PFSK-1 (cell line): Measurements from ENCODE around the gene ZXDC.

ENCODE experiments used
- FOXP2 ChIP-seq: optimal IDR thresholded peaks from 2 replicates; pipeline ENCODE3; 2011; ENCODE audit warnings: borderline replicate concordance, control low read depth, inconsistent platforms; ENCODE audit not compliant: insufficient read depth; ENCODE audit errors: extremely low read length, extremely low read depth
- POLR2AphosphoS5 ChIP-seq: IDR thresholded peaks from 2 replicates; pipeline ENCODE4 v1.6.1; 2012; ENCODE audit warnings: low read depth, mild to moderate bottlenecking, control low read depth, low read length, moderate library complexity
- SIN3A ChIP-seq: IDR thresholded peaks from 2 replicates; pipeline ENCODE4 v1.6.1; 2012; ENCODE audit warnings: mild to moderate bottlenecking, low read length, moderate library complexity, borderline replicate concordance; ENCODE audit not compliant: insufficient read depth
- TAF1 ChIP-seq: IDR thresholded peaks from 2 replicates; pipeline ENCODE4 v1.6.1; 2012; ENCODE audit warnings: low read length, control low read depth, borderline replicate concordance; ENCODE audit not compliant: insufficient read depth
- TF ChIP-seq, protein P1 (sequence below), 2 experiments: IDR thresholded peaks; 2 replicates each; pipeline versions ENCODE4 v1.6.1 to v1.8.0; 2011 to 2012; ENCODE audit warnings: low read depth in 2 of 2, low read length in 2 of 2, control low read depth in 1 of 2, inconsistent platforms in 1 of 2, mild to moderate bottlenecking in 1 of 2, moderate library complexity in 1 of 2; ENCODE audit not compliant: insufficient read depth in 1 of 2

Gene ZXDC

DNA sequence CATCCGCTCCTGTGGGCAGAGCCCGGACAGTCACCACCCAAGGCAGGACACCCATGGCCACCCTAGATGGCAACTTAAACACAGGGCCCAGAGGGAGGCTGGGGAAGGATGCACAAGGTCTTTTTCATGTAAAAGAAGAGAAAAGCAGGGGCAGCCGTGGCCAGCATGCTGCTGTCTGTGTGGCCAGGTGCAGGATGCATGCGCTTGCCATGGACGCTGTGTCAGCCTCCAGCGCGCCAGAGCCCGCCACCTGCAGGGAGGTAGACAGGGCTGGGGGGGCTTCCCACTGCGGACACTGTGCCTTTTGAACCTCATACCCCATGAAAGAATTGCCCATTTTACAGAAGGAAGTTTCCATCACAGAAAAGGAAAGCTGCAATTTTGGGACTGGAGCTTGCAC is 23.7 kb upstream of the ZXDC start:
- TF ChIP-seq, protein P1, sequence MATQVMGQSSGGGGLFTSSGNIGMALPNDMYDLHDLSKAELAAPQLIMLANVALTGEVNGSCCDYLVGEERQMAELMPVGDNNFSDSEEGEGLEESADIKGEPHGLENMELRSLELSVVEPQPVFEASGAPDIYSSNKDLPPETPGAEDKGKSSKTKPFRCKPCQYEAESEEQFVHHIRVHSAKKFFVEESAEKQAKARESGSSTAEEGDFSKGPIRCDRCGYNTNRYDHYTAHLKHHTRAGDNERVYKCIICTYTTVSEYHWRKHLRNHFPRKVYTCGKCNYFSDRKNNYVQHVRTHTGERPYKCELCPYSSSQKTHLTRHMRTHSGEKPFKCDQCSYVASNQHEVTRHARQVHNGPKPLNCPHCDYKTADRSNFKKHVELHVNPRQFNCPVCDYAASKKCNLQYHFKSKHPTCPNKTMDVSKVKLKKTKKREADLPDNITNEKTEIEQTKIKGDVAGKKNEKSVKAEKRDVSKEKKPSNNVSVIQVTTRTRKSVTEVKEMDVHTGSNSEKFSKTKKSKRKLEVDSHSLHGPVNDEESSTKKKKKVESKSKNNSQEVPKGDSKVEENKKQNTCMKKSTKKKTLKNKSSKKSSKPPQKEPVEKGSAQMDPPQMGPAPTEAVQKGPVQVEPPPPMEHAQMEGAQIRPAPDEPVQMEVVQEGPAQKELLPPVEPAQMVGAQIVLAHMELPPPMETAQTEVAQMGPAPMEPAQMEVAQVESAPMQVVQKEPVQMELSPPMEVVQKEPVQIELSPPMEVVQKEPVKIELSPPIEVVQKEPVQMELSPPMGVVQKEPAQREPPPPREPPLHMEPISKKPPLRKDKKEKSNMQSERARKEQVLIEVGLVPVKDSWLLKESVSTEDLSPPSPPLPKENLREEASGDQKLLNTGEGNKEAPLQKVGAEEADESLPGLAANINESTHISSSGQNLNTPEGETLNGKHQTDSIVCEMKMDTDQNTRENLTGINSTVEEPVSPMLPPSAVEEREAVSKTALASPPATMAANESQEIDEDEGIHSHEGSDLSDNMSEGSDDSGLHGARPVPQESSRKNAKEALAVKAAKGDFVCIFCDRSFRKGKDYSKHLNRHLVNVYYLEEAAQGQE (IDR thresholded peaks at IDR 0.05; ENCODE audit: insufficient read depth in 1 of 2, low read depth in 2 of 2, low read length in 2 of 2), result no peak
- TF ChIP-seq FOXP2, result no peak
- TF ChIP-seq SIN3A, result no peak
- TF ChIP-seq TAF1, result no peak
- no peak for TF ChIP-seq POLR2AphosphoS5

DNA sequence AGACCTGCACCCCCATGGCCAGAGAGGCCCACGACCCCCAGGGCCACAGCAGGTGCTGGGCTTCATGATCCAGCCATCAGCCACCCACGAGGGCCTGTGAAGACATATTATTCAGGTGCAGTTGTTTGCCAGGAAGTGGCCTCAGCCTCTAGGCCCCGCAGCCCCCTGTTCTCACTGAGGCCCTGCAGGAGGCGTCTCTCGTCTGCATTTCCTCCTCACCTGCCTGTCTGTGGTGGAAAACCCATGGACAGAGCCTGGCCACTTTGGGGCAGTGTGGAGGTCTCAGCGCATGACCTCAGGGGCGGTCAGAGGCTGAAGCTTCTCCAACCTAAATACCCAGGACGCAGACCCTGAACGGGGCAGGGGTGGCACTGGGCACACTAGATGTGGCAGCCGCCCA is 23.2 kb upstream of the ZXDC start:
- no peak for TF ChIP-seq TAF1
- TF ChIP-seq POLR2AphosphoS5, result no peak
- TF ChIP-seq FOXP2, result no peak
- TF ChIP-seq, protein P1 (IDR thresholded peaks at IDR 0.05; ENCODE audit: insufficient read depth in 1 of 2, low read depth in 2 of 2, low read length in 2 of 2), result no peak
- no peak for TF ChIP-seq SIN3A

DNA sequence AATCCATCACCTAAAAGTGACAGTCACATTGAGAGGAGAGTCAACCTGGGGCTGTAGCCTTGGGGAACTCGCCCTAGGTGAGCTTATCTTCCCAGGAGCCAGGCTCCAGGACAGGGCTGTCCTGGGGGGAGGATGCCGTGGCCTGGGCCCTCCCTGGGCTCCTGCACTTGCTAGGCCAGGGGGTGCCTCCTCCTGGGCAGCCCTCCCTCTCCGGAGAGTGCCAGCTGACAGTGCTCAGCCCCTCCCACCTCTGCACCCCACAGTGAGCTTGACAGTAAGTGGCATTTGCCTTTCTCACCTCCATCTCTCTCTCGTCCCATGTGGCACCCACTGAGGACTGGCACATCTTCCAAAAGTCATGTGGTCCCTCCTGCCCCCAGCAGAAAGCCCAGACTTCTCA is 22.8 kb upstream of the ZXDC start:
- no peak for TF ChIP-seq TAF1
- no peak for TF ChIP-seq SIN3A

DNA sequence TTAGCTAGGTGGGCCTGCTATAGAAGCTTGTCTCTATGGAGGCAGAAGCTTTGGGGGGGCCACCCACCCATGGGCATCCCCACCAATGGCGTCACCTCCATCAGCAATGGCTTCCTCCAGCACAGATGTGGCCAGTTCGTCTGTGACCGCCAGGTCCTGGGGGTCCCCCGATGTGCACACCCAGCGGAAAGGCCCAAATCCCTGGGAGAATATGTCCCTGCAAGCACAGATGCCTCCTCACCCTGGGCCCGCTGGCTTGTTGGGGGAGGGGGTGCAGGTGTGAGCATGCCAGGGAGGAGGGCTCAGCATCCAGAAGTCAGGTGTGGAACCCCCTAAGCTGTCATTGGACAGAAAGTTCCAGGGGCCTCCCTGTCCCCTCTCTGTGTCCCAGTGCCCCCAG is 22.3 kb upstream of the ZXDC start:
- TF ChIP-seq POLR2AphosphoS5 (no peak), FOXP2 (no peak), TAF1 (no peak), SIN3A (no peak)
- TF ChIP-seq, protein P1 (IDR thresholded peaks at IDR 0.05; ENCODE audit: insufficient read depth in 1 of 2, low read depth in 2 of 2, low read length in 2 of 2), result no peak

DNA sequence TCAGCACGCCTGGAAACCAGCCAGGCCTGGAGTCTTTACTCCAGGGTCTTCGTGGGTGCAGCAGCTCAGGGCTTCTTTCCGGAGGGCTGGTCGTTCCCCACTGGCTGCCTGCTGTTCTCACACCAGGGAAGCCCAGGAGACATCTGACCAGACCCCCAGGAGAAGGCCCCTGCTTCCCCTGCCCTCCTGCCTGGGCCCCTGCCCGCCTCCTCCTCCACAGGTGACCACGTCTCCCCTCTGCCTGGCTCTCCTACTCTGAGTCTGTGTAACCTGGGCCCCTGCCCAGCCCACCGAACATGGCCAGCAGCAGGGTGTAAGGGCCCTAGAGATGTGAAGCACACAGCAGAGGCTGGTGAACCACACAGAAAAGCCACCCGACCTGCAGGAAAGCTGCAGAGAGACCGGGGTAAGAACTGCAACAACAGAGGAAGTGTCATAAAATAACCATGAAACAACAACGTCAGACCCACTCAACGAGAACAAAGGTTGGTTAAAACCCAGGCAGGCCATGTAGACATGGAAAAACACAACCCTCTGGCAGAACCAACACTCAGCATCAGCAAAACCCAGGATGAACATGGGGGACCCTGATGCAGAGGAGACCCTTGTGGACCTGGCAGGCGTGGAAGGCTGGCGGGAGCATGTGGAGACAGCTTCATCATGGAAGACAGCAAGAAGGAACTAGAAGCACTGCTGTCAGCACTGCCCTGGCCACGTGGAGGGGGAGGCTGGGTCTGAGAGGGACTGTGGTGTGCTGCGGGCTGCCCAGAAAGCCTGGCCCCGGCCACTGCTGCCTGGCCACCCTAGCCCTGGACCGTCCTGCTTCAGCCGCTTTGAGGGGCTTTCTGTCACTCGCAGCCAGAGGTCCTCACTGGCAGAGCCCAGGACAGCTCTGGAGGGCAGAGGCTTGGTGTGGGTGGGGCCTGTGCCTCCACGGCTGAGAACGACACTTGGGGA is 21.5 kb upstream of the ZXDC start:
- no peak for TF ChIP-seq FOXP2
- TF ChIP-seq POLR2AphosphoS5, result no peak
- TF ChIP-seq, protein P1 (IDR thresholded peaks at IDR 0.05; ENCODE audit: insufficient read depth in 1 of 2, low read depth in 2 of 2, low read length in 2 of 2), result no peak
- no peak for TF ChIP-seq SIN3A
